ENCODE data around the gene NAPB.

GRCh38 chr20:23334111-23334510 is 87.2 kb downstream of the NAPB start:
- TF ChIP-seq CTCF (IDR thresholded peaks at IDR 0.05; ENCODE audit: poor library complexity, severe bottlenecking) = no peak
- TF ChIP-seq SMC3 (conservative IDR thresholded peaks at IDR 0.05; ENCODE audit: poor library complexity) = no peak
- TF ChIP-seq EZH2 (IDR thresholded peaks at IDR 0.05; ENCODE audit: borderline replicate concordance, insufficient read depth, low read length, poor library complexity, severe bottlenecking) = no peak

Data from neural cell (in vitro differentiated cells).